Endothelial cell of umbilical vein (primary cell): ENCODE results near the gene DYNLT1. TPM values are rescaled to one million over a fixed set of nuclear protein-coding genes. Genes with fewer than 3 reads are reported as not detected.

ENCODE experiments used
- BruUV-seq: library from RNA; stranded (reverse); fragments of 400-500 nt; replicated peaks from 2 replicates; lab custom pipeline; 2021; lab: Mats Ljungman, UMichigan
- CTCF ChIA-PET: fragments of 300-600, 350-600 bp; sonication (Branson Sonifier 250); formaldehyde crosslinking; loops from one replicate; lab custom pipeline; 2021; ENCODE audit warnings: antibody characterized with exemption, inconsistent platforms; lab: Charles Lee
- POLR2A ChIA-PET: fragments of 300-600, 350-600 bp; sonication (Branson Sonifier 250); formaldehyde crosslinking; loops from one replicate; lab custom pipeline; 2021; ENCODE audit warnings: antibody characterized with exemption, inconsistent platforms; lab: Charles Lee
- DNase-seq: peaks from one replicate; pipeline ENCODE4 v3.0.0-alpha.2; 2011; ENCODE audit warnings: low read depth, low spot score
- FAIRE-seq: peaks from 2 replicates; lab custom pipeline; 2011; peaks lifted over from hg19 to GRCh38; lab: Jason Lieb, UNC
- H2AFZ ChIP-seq: 2 replicates; pipeline ENCODE4 v1.6.0; 2012; ENCODE audit warnings: low read depth, low read length, control low read depth, inconsistent platforms
- H3K27ac ChIP-seq: 2 replicates; pipeline ENCODE4 v1.5.1; 2011; ENCODE audit warnings: low read depth, mild to moderate bottlenecking, control low read depth, low read length, moderate library complexity; ENCODE audit not compliant: insufficient read depth
- H3K27me3 ChIP-seq, 2 experiments: 2 replicates each; pipeline versions ENCODE4 v1.6.0 to v1.6.1; 2011; ENCODE audit warnings: low read length in 2 of 2, mixed read lengths in 1 of 2; ENCODE audit not compliant: control insufficient read depth in 2 of 2, insufficient read depth in 2 of 2
- H3K36me3 ChIP-seq, 2 experiments: 2 replicates in 1 of 2; 3 replicates in 1 of 2; pipeline ENCODE4 v1.5.1; 2011; ENCODE audit warnings: low read length in 2 of 2, mild to moderate bottlenecking in 1 of 2, moderate library complexity in 1 of 2; ENCODE audit not compliant: control insufficient read depth in 2 of 2, insufficient read depth in 2 of 2; ENCODE audit errors: extremely low read depth in 1 of 2
- H3K4me1 ChIP-seq: 3 replicates; pipeline ENCODE4 v1.5.1; 2011; ENCODE audit warnings: mild to moderate bottlenecking, low read length; ENCODE audit not compliant: control insufficient read depth, insufficient read depth; ENCODE audit errors: extremely low read depth
- H3K4me2 ChIP-seq: 2 replicates; pipeline ENCODE4 v1.6.1; 2011; ENCODE audit warnings: low read length, control low read depth, mixed read lengths; ENCODE audit not compliant: insufficient read depth
- H3K4me3 ChIP-seq, 3 experiments: fragments of 200-600 bp in 1 of 3; sonication (generic), shearing (Covaris generic) in 1 of 3; replicated peaks in 1 of 3; 2 replicates each; pipeline ENCODE4 v1.5.1; 2011 to 2016; ENCODE audit warnings: control low read depth in 3 of 3, low read length in 3 of 3, mild to moderate bottlenecking in 2 of 3, inconsistent platforms in 1 of 3, low read depth in 1 of 3, moderate library complexity in 1 of 3; ENCODE audit not compliant: insufficient read depth in 1 of 3
- H3K79me2 ChIP-seq: 2 replicates; pipeline ENCODE4 v1.6.0; 2012; ENCODE audit warnings: low read length, inconsistent platforms; ENCODE audit not compliant: control insufficient read depth, insufficient read depth
- H3K9ac ChIP-seq: replicated peaks from 2 replicates; pipeline ENCODE3; 2011; ENCODE audit warnings: low read length, control low read depth; ENCODE audit not compliant: insufficient read depth; ENCODE audit errors: extremely low read depth
- H3K9me1 ChIP-seq: replicated peaks from 3 replicates; pipeline ENCODE4 v1.6.0; 2011; ENCODE audit warnings: mild to moderate bottlenecking, low read length; ENCODE audit not compliant: control insufficient read depth, insufficient read depth; ENCODE audit errors: extremely low read depth
- H3K9me3 ChIP-seq: replicated peaks from 2 replicates; pipeline ENCODE4 v1.5.1; 2012; ENCODE audit warnings: low read length, inconsistent platforms; ENCODE audit not compliant: control insufficient read depth, insufficient read depth
- H4K20me1 ChIP-seq: replicated peaks from 2 replicates; pipeline ENCODE3; 2011; ENCODE audit warnings: mild to moderate bottlenecking, low read length; ENCODE audit not compliant: control insufficient read depth, insufficient read depth; ENCODE audit errors: extremely low read depth
- EZH2 ChIP-seq: IDR thresholded peaks from 2 replicates; pipeline ENCODE4 v1.6.1; 2012; ENCODE audit warnings: borderline replicate concordance, low read depth, mild to moderate bottlenecking, moderate library complexity, low read length, inconsistent platforms; ENCODE audit not compliant: severe bottlenecking
- FOS ChIP-seq: IDR thresholded peaks from 2 replicates; pipeline ENCODE4 v1.6.1; 2011; ENCODE audit warnings: mild to moderate bottlenecking, low read length, moderate library complexity, borderline replicate concordance; ENCODE audit not compliant: insufficient read depth
- GATA2 ChIP-seq: IDR thresholded peaks from 2 replicates; pipeline ENCODE4 v1.7.0; 2011; ENCODE audit warnings: low read depth, mild to moderate bottlenecking, moderate library complexity, mixed read lengths, low read length; ENCODE audit not compliant: insufficient read length, insufficient read depth
- JUN ChIP-seq: IDR thresholded peaks from 2 replicates; pipeline ENCODE4 v1.6.1; 2011; ENCODE audit warnings: borderline replicate concordance, low read depth; ENCODE audit not compliant: insufficient read length, insufficient read depth
- MYC ChIP-seq: IDR thresholded peaks from one replicate; pipeline ENCODE4 v1.6.1; 2011; ENCODE audit warnings: mild to moderate bottlenecking, low read depth, low read length
- POLR2A ChIP-seq: IDR thresholded peaks from 2 replicates; pipeline ENCODE4 v1.6.1; 2012; ENCODE audit warnings: low read depth, mild to moderate bottlenecking, control low read depth, low read length
- POLR2AphosphoS5 ChIP-seq: IDR thresholded peaks from 2 replicates; pipeline ENCODE4 v1.6.1; 2012; ENCODE audit warnings: low read depth, mild to moderate bottlenecking, control low read depth, low read length, moderate library complexity; ENCODE audit not compliant: insufficient read depth
- dilution Hi-C: fragments of 300-500 bp; cut with MboI; formaldehyde crosslinking; loops from one replicate; pipeline ENCODE4 v1.15.0; 2019; ENCODE audit warnings: low sequenced_read_pairs; ENCODE audit not compliant: extremely low pct_ligation_motif_present
- intact Hi-C: fragments of 100-400 bp; cut with micrococcal nuclease; formaldehyde crosslinking; loops from one replicate; pipeline ENCODE4 v1.10.0; 2022
- polyA plus RNA-seq, 4 experiments: library from polyadenylated mRNA; depleted of rRNA in 3 of 4; stranded (reverse) in 3 of 4; unstranded in 1 of 4; fragments of >200 nt; gene quantifications; 2 replicates each; pipeline versions ENCODE4 v1.2.1 to v1.2.3, GENCODE V29; 2011 to 2012; ENCODE audit warnings: missing spikeins in 1 of 4
- total RNA-seq: library from RNA; stranded (reverse); gene quantifications from 2 replicates; pipeline ENCODE4 v1.2.3, GENCODE V29; 2021
- TF ChIP-seq, protein P1 (sequence below): IDR thresholded peaks from 2 replicates; pipeline ENCODE4 v1.6.1; 2011; ENCODE audit not compliant: insufficient read depth, insufficient read length
- TF ChIP-seq, protein P2 (sequence below), 2 donors: IDR thresholded peaks; 1 replicate in 1 of 2; 2 replicates in 1 of 2; pipeline ENCODE4 v1.5.1; 2011; ENCODE audit warnings: low read length in 2 of 2, mild to moderate bottlenecking in 2 of 2, moderate library complexity in 2 of 2, control low read depth in 1 of 2, inconsistent platforms in 1 of 2, low read depth in 1 of 2; ENCODE audit not compliant: insufficient read depth in 1 of 2; ENCODE audit errors: extremely low read depth in 1 of 2

Gene DYNLT1
- total and polyA plus RNA-seq, 2 donors (not counting 3 experiments of a cell fraction or from before 2014, with no cell fraction given): 162 to 267 TPM

DNA sequence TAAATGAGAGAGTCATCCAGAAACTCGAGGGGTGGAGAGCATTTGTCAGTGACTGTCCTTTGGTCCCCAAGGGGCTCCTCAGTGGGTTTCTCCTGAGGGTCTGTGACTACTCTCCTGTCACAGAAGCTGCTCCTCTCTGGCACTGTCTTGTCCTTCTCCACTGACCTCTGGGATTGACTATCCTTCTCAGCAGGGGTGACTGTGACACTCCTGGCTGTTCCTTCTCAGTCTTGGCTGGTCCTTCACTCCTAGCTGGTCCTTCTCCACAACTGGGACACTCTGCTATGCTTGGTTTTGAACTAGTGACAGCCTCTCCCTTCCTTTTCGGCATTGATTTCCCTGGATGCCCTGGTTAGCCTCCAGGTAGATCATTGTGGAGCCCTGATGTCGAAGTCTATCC lies 33.5 kb downstream of the DYNLT1 start:
- H3K9me3 ChIP-seq: no peaks in the 10 kb centered on the region
- no peaks in the 10 kb centered on the region for H3K79me2 ChIP-seq
- FAIRE-seq (no peak), DNase-seq (no peak)
- no peaks in the 10 kb centered on the region for H3K9me1 ChIP-seq
- no peak overlapping the region for H3K9ac ChIP-seq
- H2AFZ ChIP-seq: no peak overlapping the region
- H3K27ac ChIP-seq: no peak overlapping the region
- ChIA-PET POLR2A (no interaction called here), CTCF (interaction anchor here (0.6 to 1.2 kb wide), 3 partner anchors 231 to 397 kb away, joined by 4 to 5 read pairs (median 4); no protein-coding TSS in a partner anchor)
- no peaks in the 10 kb centered on the region for H3K4me1 ChIP-seq
- no TSS peak for BruUV-seq
- no peak overlapping the region for H3K4me3 ChIP-seq
- no peaks in the 10 kb centered on the region for H4K20me1 ChIP-seq
- no peaks in the 10 kb centered on the region for H3K27me3 ChIP-seq
- dilution Hi-C loops: no loop called here
- H3K36me3 ChIP-seq: peaks cover 11 to 35% of the 10 kb centered on the region in 2 experiments
- intact Hi-C loops: no loop called here
- TF ChIP-seq POLR2A (no peak), EZH2 (no peak), GATA2 (no peak)
- H3K4me2 ChIP-seq: no peak overlapping the region

DNA sequence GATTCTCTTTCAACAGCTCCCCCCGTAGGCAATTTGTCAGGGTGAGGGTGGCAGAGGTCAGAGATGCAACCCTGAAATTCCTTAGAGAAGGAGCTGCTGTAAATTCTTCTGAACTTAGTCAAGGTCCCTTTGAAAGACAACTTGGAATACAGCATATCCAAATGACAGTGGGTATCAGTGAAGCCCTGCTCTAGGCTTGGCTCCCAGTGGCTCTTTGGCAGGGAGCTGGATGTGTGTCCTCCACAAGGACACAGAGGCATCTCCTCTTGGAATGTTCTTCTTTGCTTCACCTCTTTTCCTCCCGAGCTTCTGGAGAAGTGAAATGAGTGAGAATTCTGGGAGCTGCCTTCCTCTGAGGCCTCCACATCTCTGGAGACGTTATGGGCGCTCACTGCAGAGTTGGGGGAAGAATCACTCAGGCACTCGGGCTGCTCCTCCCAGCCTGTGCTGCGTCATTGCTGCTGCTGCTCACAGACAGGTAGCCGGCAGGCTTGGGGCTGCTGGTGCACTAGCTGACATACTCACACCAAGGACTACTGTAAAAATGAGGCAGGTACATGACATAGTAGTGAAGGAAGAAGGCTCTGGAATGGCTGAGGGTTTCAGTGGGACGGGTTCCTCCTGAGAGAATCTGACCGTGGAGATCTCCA lies 34.1 kb downstream of the DYNLT1 start:
- Histone ChIP-seq H3K9me3 (no peaks in the 10 kb centered on the region), H2AFZ (no peak overlapping the region), H3K79me2 (no peaks in the 10 kb centered on the region), H3K9ac (no peak overlapping the region), H3K4me3 (no peak overlapping the region), H3K4me1 (no peaks in the 10 kb centered on the region), H3K4me2 (no peak overlapping the region), H3K9me1 (no peaks in the 10 kb centered on the region), H4K20me1 (no peaks in the 10 kb centered on the region), H3K27me3 (no peaks in the 10 kb centered on the region), H3K36me3 (peaks cover 13 to 38% of the 10 kb centered on the region in 2 experiments), H3K27ac (no peak overlapping the region)
- TF ChIP-seq JUN (no peak), POLR2A (no peak), POLR2AphosphoS5 (no peak), GATA2 (no peak), EZH2 (no peak), MYC (no peak), FOS (no peak)
- TF ChIP-seq, protein P1, sequence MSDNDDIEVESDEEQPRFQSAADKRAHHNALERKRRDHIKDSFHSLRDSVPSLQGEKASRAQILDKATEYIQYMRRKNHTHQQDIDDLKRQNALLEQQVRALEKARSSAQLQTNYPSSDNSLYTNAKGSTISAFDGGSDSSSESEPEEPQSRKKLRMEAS: no peak
- TF ChIP-seq, protein P2, sequence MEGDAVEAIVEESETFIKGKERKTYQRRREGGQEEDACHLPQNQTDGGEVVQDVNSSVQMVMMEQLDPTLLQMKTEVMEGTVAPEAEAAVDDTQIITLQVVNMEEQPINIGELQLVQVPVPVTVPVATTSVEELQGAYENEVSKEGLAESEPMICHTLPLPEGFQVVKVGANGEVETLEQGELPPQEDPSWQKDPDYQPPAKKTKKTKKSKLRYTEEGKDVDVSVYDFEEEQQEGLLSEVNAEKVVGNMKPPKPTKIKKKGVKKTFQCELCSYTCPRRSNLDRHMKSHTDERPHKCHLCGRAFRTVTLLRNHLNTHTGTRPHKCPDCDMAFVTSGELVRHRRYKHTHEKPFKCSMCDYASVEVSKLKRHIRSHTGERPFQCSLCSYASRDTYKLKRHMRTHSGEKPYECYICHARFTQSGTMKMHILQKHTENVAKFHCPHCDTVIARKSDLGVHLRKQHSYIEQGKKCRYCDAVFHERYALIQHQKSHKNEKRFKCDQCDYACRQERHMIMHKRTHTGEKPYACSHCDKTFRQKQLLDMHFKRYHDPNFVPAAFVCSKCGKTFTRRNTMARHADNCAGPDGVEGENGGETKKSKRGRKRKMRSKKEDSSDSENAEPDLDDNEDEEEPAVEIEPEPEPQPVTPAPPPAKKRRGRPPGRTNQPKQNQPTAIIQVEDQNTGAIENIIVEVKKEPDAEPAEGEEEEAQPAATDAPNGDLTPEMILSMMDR (IDR thresholded peaks at IDR 0.05; ENCODE audit: extremely low read depth in 1 of 2, insufficient read depth in 1 of 2, low read depth in 1 of 2, low read length in 2 of 2): no peak
- ChIA-PET POLR2A (no interaction called here), CTCF (interaction anchor here (0.6 to 1.2 kb wide), 3 partner anchors 230 to 396 kb away, joined by 4 to 5 read pairs (median 4); no protein-coding TSS in a partner anchor)
- no TSS peak for BruUV-seq
- DNase-seq (no peak), FAIRE-seq (no peak)
- dilution Hi-C loops: no loop called here
- intact Hi-C loops: no loop called here
